ENCODE measurements around the gene TNS3.
A peak's percentile ranks its signal among the peaks of the same experiment; 100 is the strongest.

The TNS3 gene

GRCh38 chr7:47461746-47462145 is 120.2 kb downstream of the TNS3 start:
- H3K9ac ChIP-seq: no peak overlapping the region
- H4K20me1 ChIP-seq: peaks cover 0 to 97% (median 10%) of the 10 kb centered on the region in 11 experiments; a peak in 8 of 22 replicates
- no peak for TF ChIP-seq Cebpa-rat (IDR thresholded peaks at IDR 0.05)
- H3K9me3 ChIP-seq (replicated peaks in 1 of 11): no peaks in the 10 kb centered on the region
- H3K27ac ChIP-seq: no peak overlapping the region
- no peak overlapping the region for H3K4me3 ChIP-seq
- peaks cover 0 to 79% (median 0%) of the 10 kb centered on the region in 11 experiments; a peak in 8 of 22 replicates for H3K36me3 ChIP-seq
- H3K4me2 ChIP-seq: peak overlapping the region in 2 of 11 experiments; percentile 3 to 66; a peak in 2 of 22 replicates
- peaks cover 6 to 97% (median 17%) of the 10 kb centered on the region in 10 experiments; a peak in 18 of 20 replicates for H3K4me1 ChIP-seq
- H3K27me3 ChIP-seq: no peaks in the 10 kb centered on the region

- no peak overlapping the region for H3K4me3 ChIP-seq
- H3K27ac ChIP-seq: no peak overlapping the region
- H3K36me3 ChIP-seq: peaks cover 0 to 85% (median 0%) of the 10 kb centered on the region in 11 experiments; a peak in 8 of 22 replicates
- no peaks in the 10 kb centered on the region for H3K27me3 ChIP-seq
- no peak for TF ChIP-seq Cebpa-rat (IDR thresholded peaks at IDR 0.05)
- H3K9me3 ChIP-seq (replicated peaks in 1 of 11): no peaks in the 10 kb centered on the region
- peaks cover 0 to 97% (median 10%) of the 10 kb centered on the region in 11 experiments; a peak in 8 of 22 replicates for H4K20me1 ChIP-seq
- no peak overlapping the region for H3K9ac ChIP-seq
- H3K4me2 ChIP-seq: peak overlapping the region in 2 of 11 experiments; percentile 3 to 66; a peak in 2 of 22 replicates
- peaks cover 6 to 97% (median 16%) of the 10 kb centered on the region in 10 experiments; a peak in 18 of 20 replicates for H3K4me1 ChIP-seq
Observed at GRCh38 chr7:47461161-47461560, 120.8 kb downstream of the TNS3 start.

GRCh38 chr7:47460251-47460989 is 121.5 kb downstream of the TNS3 start:
- peaks cover 0 to 88% (median 0%) of the 10 kb centered on the region in 11 experiments; a peak in 8 of 22 replicates for H3K36me3 ChIP-seq
- H3K9ac ChIP-seq: no peak overlapping the region
- no peak for TF ChIP-seq Cebpa-rat (IDR thresholded peaks at IDR 0.05)
- peaks cover 0 to 98% (median 10%) of the 10 kb centered on the region in 11 experiments; a peak in 8 of 22 replicates for H4K20me1 ChIP-seq
- peak overlapping the region in 2 of 11 experiments; percentile 65 to 66; a peak in 3 of 22 replicates for H3K4me2 ChIP-seq
- no peak overlapping the region for H3K4me3 ChIP-seq
- H3K27me3 ChIP-seq: no peaks in the 10 kb centered on the region
- no peaks in the 10 kb centered on the region for H3K9me3 ChIP-seq (replicated peaks in 1 of 11)
- no peak overlapping the region for H3K27ac ChIP-seq
- H3K4me1 ChIP-seq: peaks cover 6 to 97% (median 17%) of the 10 kb centered on the region in 10 experiments; a peak in 18 of 20 replicates

- Histone ChIP-seq H3K9ac (no peak overlapping the region), H3K4me2 (peak overlapping the region in 8 of 11 experiments; percentile 9 to 66 (median 50); a peak in 15 of 22 replicates), H3K36me3 (peaks cover 0 to 80% (median 0%) of the 10 kb centered on the region in 11 experiments; a peak in 6 of 22 replicates), H4K20me1 (peaks cover 0 to 98% (median 13%) of the 10 kb centered on the region in 11 experiments; a peak in 8 of 22 replicates), H3K4me3 (no peak overlapping the region), H3K4me1 (peaks cover 23 to 97% (median 35%) of the 10 kb centered on the region in 10 experiments), H3K27ac (peak overlapping the region in 1 of 11 experiments; percentile 1; a peak in 2 of 22 replicates), H3K27me3 (no peaks in the 10 kb centered on the region), H3K9me3 (replicated peaks in 1 of 11) (no peaks in the 10 kb centered on the region)
- no peak for TF ChIP-seq Cebpa-rat (IDR thresholded peaks at IDR 0.05)
Observed at GRCh38 chr7:47458486-47458885, 123.4 kb downstream of the TNS3 start.

- TF ChIP-seq Cebpa-rat (IDR thresholded peaks at IDR 0.05): no peak
- Histone ChIP-seq H3K4me2 (peak overlapping the region in 8 of 11 experiments; percentile 9 to 66 (median 50); a peak in 16 of 22 replicates), H3K4me1 (peaks cover 27 to 97% (median 40%) of the 10 kb centered on the region in 10 experiments), H3K27ac (peak overlapping the region in 3 of 11 experiments; percentile 1 to 23 (median 4); a peak in 2 of 22 replicates), H3K27me3 (no peaks in the 10 kb centered on the region), H4K20me1 (peaks cover 0 to 98% (median 16%) of the 10 kb centered on the region in 11 experiments; a peak in 8 of 22 replicates), H3K4me3 (no peak overlapping the region), H3K36me3 (peaks cover 0 to 76% (median 0%) of the 10 kb centered on the region in 11 experiments; a peak in 6 of 22 replicates), H3K9me3 (replicated peaks in 1 of 11) (no peaks in the 10 kb centered on the region), H3K9ac (no peak overlapping the region; a peak in 1 of 22 replicates)
Observed at GRCh38 chr7:47458057-47458456, 123.9 kb downstream of the TNS3 start.

- Histone ChIP-seq H4K20me1 (peaks cover 0 to 98% (median 12%) of the 10 kb centered on the region in 11 experiments; a peak in 8 of 22 replicates), H3K27me3 (no peaks in the 10 kb centered on the region), H3K4me1 (peaks cover 34 to 97% (median 49%) of the 10 kb centered on the region in 10 experiments), H3K9ac (peak overlapping the region in 2 of 11 experiments; percentile 84 to 87; a peak in 2 of 22 replicates), H3K36me3 (peaks cover 0 to 76% (median 0%) of the 10 kb centered on the region in 11 experiments; a peak in 6 of 22 replicates), H3K9me3 (replicated peaks in 1 of 11) (no peaks in the 10 kb centered on the region), H3K4me3 (no peak overlapping the region), H3K27ac (no peak overlapping the region; a peak in 1 of 22 replicates), H3K4me2 (peak overlapping the region in 3 of 11 experiments; percentile 94 to 98 (median 97); a peak in 4 of 22 replicates)
- no peak for TF ChIP-seq Cebpa-rat (IDR thresholded peaks at IDR 0.05)
Observed at GRCh38 chr7:47456210-47456955, 125.5 kb downstream of the TNS3 start.

GRCh38 chr7:47455872-47456185 is 126.1 kb downstream of the TNS3 start:
- no peak for TF ChIP-seq Cebpa-rat (IDR thresholded peaks at IDR 0.05)
- H3K4me1 ChIP-seq: peaks cover 34 to 97% (median 49%) of the 10 kb centered on the region in 10 experiments
- peak overlapping the region in 3 of 11 experiments; percentile 94 to 98 (median 97); a peak in 6 of 22 replicates for H3K4me2 ChIP-seq
- H3K27ac ChIP-seq: peak overlapping the region in 1 of 11 experiments; percentile 90; a peak in 2 of 22 replicates
- H3K4me3 ChIP-seq: no peak overlapping the region
- no peaks in the 10 kb centered on the region for H3K27me3 ChIP-seq
- H4K20me1 ChIP-seq: peaks cover 0 to 98% (median 12%) of the 10 kb centered on the region in 11 experiments; a peak in 8 of 22 replicates
- peaks cover 0 to 76% (median 0%) of the 10 kb centered on the region in 11 experiments; a peak in 7 of 22 replicates for H3K36me3 ChIP-seq
- H3K9ac ChIP-seq: peak overlapping the region in 2 of 11 experiments; percentile 84 to 87; a peak in 2 of 22 replicates
- H3K9me3 ChIP-seq (replicated peaks in 1 of 11): no peaks in the 10 kb centered on the region
